GM18907 (cell line): ENCODE data around the gene MAGEF1.
"Not testable (repeated sequence)": the region's sequence is repeated elsewhere in the genome, so short reads cannot be mapped to it uniquely, and the experiment has no call there.

Experiments
- ATAC-seq: cut with Tn5 transposase; IDR thresholded peaks from one replicate; pipeline ENCODE4 v1.9.1; 2021; ENCODE audit warnings: mild to moderate bottlenecking, moderate library complexity; ENCODE audit not compliant: unreplicated experiment

Gene MAGEF1

GRCh38 chr3:184743248-184743647 lies 31.4 kb upstream of the MAGEF1 start:
- ATAC-seq = no peak

- no peak for ATAC-seq
Measured at GRCh38 chr3:184742676-184743135, 30.8 kb upstream of the MAGEF1 start.

GRCh38 chr3:184741798-184742675 lies 30.2 kb upstream of the MAGEF1 start:
- no peak for ATAC-seq

GRCh38 chr3:184741259-184741556 lies 29.3 kb upstream of the MAGEF1 start:
- ATAC-seq = no peak

GRCh38 chr3:184740509-184741258 lies 28.8 kb upstream of the MAGEF1 start:
- no peak for ATAC-seq

GRCh38 chr3:184739594-184740505 lies 28.0 kb upstream of the MAGEF1 start:
- no peak for ATAC-seq

- ATAC-seq = no peak
Measured at GRCh38 chr3:184738982-184739381, 27.1 kb upstream of the MAGEF1 start.

GRCh38 chr3:184738506-184738890 lies 26.6 kb upstream of the MAGEF1 start:
- no peak for ATAC-seq

GRCh38 chr3:184737641-184738505 lies 26.0 kb upstream of the MAGEF1 start:
- no peak for ATAC-seq

GRCh38 chr3:184737063-184737462 lies 25.2 kb upstream of the MAGEF1 start:
- no peak for ATAC-seq

- no peak for ATAC-seq
Measured at GRCh38 chr3:184734903-184735701, 23.2 kb upstream of the MAGEF1 start.

GRCh38 chr3:184733971-184734608 lies 22.2 kb upstream of the MAGEF1 start:
- ATAC-seq = no peak

GRCh38 chr3:184733181-184733580 lies 21.3 kb upstream of the MAGEF1 start:
- ATAC-seq = no peak

GRCh38 chr3:184731786-184732537 lies 20.1 kb upstream of the MAGEF1 start:
- no peak for ATAC-seq

- no peak for ATAC-seq
Measured at GRCh38 chr3:184730924-184731323, 19.1 kb upstream of the MAGEF1 start.

GRCh38 chr3:184729154-184729553 lies 17.3 kb upstream of the MAGEF1 start:
- not testable (repeated sequence) for ATAC-seq

GRCh38 chr3:184728010-184728527 lies 16.2 kb upstream of the MAGEF1 start:
- ATAC-seq = no peak
